ENCODE measurements around the gene ZSCAN5A.

DNA sequence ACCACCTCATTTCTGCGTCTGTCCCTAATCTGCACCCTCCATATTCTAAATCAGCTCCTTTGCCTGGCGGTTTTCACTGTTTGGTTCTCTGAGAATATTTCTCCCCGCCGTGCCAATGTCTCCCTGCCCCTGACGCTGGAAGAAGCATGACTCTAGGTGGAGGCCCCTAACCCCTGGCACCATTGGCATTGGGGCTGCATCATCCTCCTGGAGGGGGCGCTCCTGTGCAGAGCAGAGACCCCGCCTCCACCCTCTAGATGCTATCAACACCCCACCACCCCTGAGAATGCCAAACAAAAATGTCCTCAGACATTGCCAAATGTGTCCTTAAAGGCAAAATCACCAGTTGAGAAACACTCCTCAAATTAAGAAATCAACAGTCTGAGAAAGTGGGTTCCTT is 123.5 kb downstream of the ZSCAN5A start:
- TF ChIP-seq POLR2A (IDR thresholded peaks at IDR 0.05; ENCODE audit: extremely low read depth, insufficient read length) (no peak), MYC (IDR thresholded peaks at IDR 0.05; ENCODE audit: low read depth, low read length) (no peak)
- TF ChIP-seq, protein P1, sequence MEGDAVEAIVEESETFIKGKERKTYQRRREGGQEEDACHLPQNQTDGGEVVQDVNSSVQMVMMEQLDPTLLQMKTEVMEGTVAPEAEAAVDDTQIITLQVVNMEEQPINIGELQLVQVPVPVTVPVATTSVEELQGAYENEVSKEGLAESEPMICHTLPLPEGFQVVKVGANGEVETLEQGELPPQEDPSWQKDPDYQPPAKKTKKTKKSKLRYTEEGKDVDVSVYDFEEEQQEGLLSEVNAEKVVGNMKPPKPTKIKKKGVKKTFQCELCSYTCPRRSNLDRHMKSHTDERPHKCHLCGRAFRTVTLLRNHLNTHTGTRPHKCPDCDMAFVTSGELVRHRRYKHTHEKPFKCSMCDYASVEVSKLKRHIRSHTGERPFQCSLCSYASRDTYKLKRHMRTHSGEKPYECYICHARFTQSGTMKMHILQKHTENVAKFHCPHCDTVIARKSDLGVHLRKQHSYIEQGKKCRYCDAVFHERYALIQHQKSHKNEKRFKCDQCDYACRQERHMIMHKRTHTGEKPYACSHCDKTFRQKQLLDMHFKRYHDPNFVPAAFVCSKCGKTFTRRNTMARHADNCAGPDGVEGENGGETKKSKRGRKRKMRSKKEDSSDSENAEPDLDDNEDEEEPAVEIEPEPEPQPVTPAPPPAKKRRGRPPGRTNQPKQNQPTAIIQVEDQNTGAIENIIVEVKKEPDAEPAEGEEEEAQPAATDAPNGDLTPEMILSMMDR (IDR thresholded peaks at IDR 0.05; ENCODE audit: low read depth, low read length) = no peak
- TF ChIP-seq, protein P2, sequence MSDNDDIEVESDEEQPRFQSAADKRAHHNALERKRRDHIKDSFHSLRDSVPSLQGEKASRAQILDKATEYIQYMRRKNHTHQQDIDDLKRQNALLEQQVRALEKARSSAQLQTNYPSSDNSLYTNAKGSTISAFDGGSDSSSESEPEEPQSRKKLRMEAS (IDR thresholded peaks at IDR 0.05; ENCODE audit: low read depth, low read length) = no peak
